ENCODE measurements around the gene SLC9A7. TPM values are rescaled to one million over a fixed set of nuclear protein-coding genes. Genes with fewer than 3 reads are reported as not detected.
A peak's percentile ranks its signal among the peaks of the same experiment; 100 is the strongest.

SLC9A7 gene
- total RNA-seq, 2 donors from 2014 or later, result 6.5 to 7.5 TPM

- no peaks in the 10 kb centered on the region for H3K27me3 ChIP-seq
- no peaks in the 10 kb centered on the region for H3K9me3 ChIP-seq
- no peak for TF ChIP-seq CTCF (IDR thresholded peaks at IDR 0.05)
- no peak for DNase-seq (ENCODE audit: low spot score)
- peak overlapping the region; percentile 46 to 65 for H3K27ac ChIP-seq
- no peaks in the 10 kb centered on the region for H3K36me3 ChIP-seq
- peaks cover 0 to 12% of the 10 kb centered on the region in 2 donors for H3K4me1 ChIP-seq
- H3K4me3 ChIP-seq, result no peak overlapping the region
These were observed 131.1 kb downstream of the SLC9A7 start for GRCh38 chrX:46627711-46628419.

GRCh38 chrX:46627062-46627461 is 131.9 kb downstream of the SLC9A7 start:
- H3K9me3 ChIP-seq, result no peaks in the 10 kb centered on the region
- TF ChIP-seq CTCF (IDR thresholded peaks at IDR 0.05), result no peak
- no peak for DNase-seq (ENCODE audit: low spot score)
- peak overlapping the region; percentile 46 to 65 for H3K27ac ChIP-seq
- peaks cover 0 to 12% of the 10 kb centered on the region in 2 donors for H3K4me1 ChIP-seq
- no peaks in the 10 kb centered on the region for H3K27me3 ChIP-seq
- no peaks in the 10 kb centered on the region for H3K36me3 ChIP-seq
- no peak overlapping the region for H3K4me3 ChIP-seq

- DNase-seq (ENCODE audit: low spot score), result no peak
- Histone ChIP-seq H3K36me3 (no peaks in the 10 kb centered on the region), H3K9me3 (no peaks in the 10 kb centered on the region), H3K27ac (peak overlapping the region; percentile 46 to 65), H3K4me1 (peaks cover 0 to 12% of the 10 kb centered on the region in 2 donors), H3K27me3 (no peaks in the 10 kb centered on the region), H3K4me3 (no peak overlapping the region)
- no peak for TF ChIP-seq CTCF (IDR thresholded peaks at IDR 0.05)
These were observed 132.4 kb downstream of the SLC9A7 start for GRCh38 chrX:46626566-46626965.

- Histone ChIP-seq H3K27ac (no peak overlapping the region), H3K27me3 (no peaks in the 10 kb centered on the region), H3K36me3 (no peaks in the 10 kb centered on the region), H3K9me3 (peaks cover 0 to 8% of the 10 kb centered on the region in 2 donors), H3K4me3 (no peak overlapping the region), H3K4me1 (peaks cover 0 to 10% of the 10 kb centered on the region in 2 donors)
- TF ChIP-seq CTCF (IDR thresholded peaks at IDR 0.05), result no peak
- DNase-seq (ENCODE audit: low spot score), result no peak
These were observed 134.7 kb downstream of the SLC9A7 start for GRCh38 chrX:46624090-46624786.

- no peak for DNase-seq (ENCODE audit: low spot score)
- Histone ChIP-seq H3K4me3 (no peak overlapping the region), H3K36me3 (no peaks in the 10 kb centered on the region), H3K4me1 (no peaks in the 10 kb centered on the region), H3K27ac (no peak overlapping the region), H3K9me3 (peaks cover 0 to 18% of the 10 kb centered on the region in 2 donors), H3K27me3 (no peaks in the 10 kb centered on the region)
- TF ChIP-seq CTCF (IDR thresholded peaks at IDR 0.05), result no peak
These were observed 137.3 kb downstream of the SLC9A7 start for GRCh38 chrX:46621572-46621971.
